NT2/D1 (cell line): Measurements from ENCODE around the gene AOAH.

Experiments used
- YY1 ChIP-seq: IDR thresholded peaks from 2 replicates; pipeline ENCODE4 v1.6.1; 2011; ENCODE audit not compliant: insufficient read length, insufficient read depth
- ZNF274 ChIP-seq: IDR thresholded peaks from 2 replicates; pipeline ENCODE4 v1.6.1; 2011; ENCODE audit warnings: mild to moderate bottlenecking, low read depth, low read length

DNA sequence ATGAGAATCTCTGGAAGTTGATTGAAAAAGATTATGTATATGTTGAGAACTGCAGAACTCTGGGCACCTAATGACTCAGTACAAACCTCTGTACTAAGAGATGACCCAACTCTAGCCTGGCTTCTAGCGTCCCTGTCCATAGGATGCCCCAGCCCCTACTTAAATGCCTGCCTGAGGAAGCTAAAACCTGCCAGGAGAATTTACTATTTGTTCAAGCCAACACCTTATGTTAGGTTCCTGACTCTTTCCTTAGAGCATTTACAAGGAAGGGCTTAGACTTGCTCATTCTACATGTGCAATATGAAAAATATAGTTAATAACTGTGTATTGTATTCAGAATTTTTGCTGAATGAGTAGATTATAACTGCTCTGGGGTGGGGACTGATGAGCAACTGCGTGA is 37.5 kb upstream of the AOAH start:
- TF ChIP-seq ZNF274, result no peak
- no peak for TF ChIP-seq YY1
